22Rv1 (cell line): ENCODE measurements around the gene KRTAP7-1.

Experiments used
- ZFX ChIP-seq: fragments of 450-650 bp; IDR thresholded peaks from 2 replicates; pipeline ENCODE4 v1.6.1; 2017; ENCODE audit warnings: antibody characterized with exemption, borderline replicate concordance
- TF ChIP-seq, protein P1 (sequence below): fragments of 450-650 bp; IDR thresholded peaks from 2 replicates; pipeline ENCODE4 v1.5.1; 2017; ENCODE audit warnings: mild to moderate bottlenecking

DNA sequence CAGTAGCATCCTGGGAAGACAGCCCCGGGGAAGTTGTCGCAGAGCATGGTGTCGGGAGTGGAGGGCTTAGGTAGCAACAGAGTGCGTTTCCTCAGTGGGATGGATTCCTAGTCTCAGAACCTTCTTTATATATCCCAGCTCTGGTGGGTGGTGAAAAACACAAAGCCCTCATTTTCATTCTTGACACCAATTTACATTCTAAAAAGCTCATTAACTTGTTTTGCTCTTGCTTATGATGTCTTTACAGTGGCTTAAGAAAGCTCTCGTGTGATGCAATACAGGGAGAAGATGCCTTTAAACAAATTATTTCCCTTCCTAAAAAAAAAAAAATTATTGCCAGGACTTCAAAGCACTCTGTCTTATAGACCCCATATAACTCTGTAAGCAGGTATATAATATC, 16.4 kb downstream of the KRTAP7-1 start, which contains the start of gene KRTAP8-1:
- TF ChIP-seq, protein P1, sequence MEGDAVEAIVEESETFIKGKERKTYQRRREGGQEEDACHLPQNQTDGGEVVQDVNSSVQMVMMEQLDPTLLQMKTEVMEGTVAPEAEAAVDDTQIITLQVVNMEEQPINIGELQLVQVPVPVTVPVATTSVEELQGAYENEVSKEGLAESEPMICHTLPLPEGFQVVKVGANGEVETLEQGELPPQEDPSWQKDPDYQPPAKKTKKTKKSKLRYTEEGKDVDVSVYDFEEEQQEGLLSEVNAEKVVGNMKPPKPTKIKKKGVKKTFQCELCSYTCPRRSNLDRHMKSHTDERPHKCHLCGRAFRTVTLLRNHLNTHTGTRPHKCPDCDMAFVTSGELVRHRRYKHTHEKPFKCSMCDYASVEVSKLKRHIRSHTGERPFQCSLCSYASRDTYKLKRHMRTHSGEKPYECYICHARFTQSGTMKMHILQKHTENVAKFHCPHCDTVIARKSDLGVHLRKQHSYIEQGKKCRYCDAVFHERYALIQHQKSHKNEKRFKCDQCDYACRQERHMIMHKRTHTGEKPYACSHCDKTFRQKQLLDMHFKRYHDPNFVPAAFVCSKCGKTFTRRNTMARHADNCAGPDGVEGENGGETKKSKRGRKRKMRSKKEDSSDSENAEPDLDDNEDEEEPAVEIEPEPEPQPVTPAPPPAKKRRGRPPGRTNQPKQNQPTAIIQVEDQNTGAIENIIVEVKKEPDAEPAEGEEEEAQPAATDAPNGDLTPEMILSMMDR = no peak
- no peak for TF ChIP-seq ZFX
